H9 (cell line): ENCODE measurements around the gene GOLGA3. TPM values are rescaled to one million over a fixed set of nuclear protein-coding genes. Genes with fewer than 3 reads are reported as not detected.

Experiments
- DNase-seq: peaks from one replicate; pipeline ENCODE4 v3.0.0-alpha.2; 2017
- H2AFZ ChIP-seq: one replicate; pipeline ENCODE4 v1.6.1; 2013; ENCODE audit warnings: mild to moderate bottlenecking, low read length, control low read depth, moderate library complexity
- H2AK5ac ChIP-seq: 2 replicates; pipeline ENCODE4 v1.6.1; 2013; ENCODE audit warnings: low read length, control low read depth, mixed read lengths; ENCODE audit not compliant: insufficient read length
- H2BK120ac ChIP-seq: one replicate; pipeline ENCODE4 v1.6.1; 2013; ENCODE audit warnings: low read depth, mild to moderate bottlenecking, low read length, control low read depth, inconsistent platforms; ENCODE audit not compliant: poor library complexity, severe bottlenecking
- H2BK12ac ChIP-seq: 2 replicates; pipeline ENCODE4 v1.6.1; 2013; ENCODE audit warnings: low read length, control low read depth, mixed read lengths, low read depth; ENCODE audit not compliant: insufficient read length
- H2BK15ac ChIP-seq: 2 replicates; pipeline ENCODE4 v1.6.1; 2013; ENCODE audit warnings: low read depth, low read length, control low read depth
- H2BK20ac ChIP-seq: one replicate; pipeline ENCODE4 v1.6.1; 2013; ENCODE audit warnings: low read depth, mild to moderate bottlenecking, low read length, control low read depth, inconsistent platforms; ENCODE audit not compliant: poor library complexity, severe bottlenecking
- H2BK5ac ChIP-seq: 2 replicates; pipeline ENCODE4 v1.6.1; 2013; ENCODE audit warnings: low read length, control low read depth, mixed read lengths; ENCODE audit not compliant: insufficient read length
- H3K14ac ChIP-seq: 2 replicates; pipeline ENCODE4 v1.6.1; 2013; ENCODE audit warnings: low read length, control low read depth; ENCODE audit not compliant: insufficient read depth
- H3K18ac ChIP-seq: 2 replicates; pipeline ENCODE4 v1.6.1; 2013; ENCODE audit warnings: low read depth, mild to moderate bottlenecking, mixed read lengths, low read length, control low read depth; ENCODE audit not compliant: insufficient read length
- H3K23ac ChIP-seq: 2 replicates; pipeline ENCODE4 v1.6.1; 2013; ENCODE audit warnings: low read length, control low read depth, mixed read lengths, low read depth; ENCODE audit not compliant: insufficient read length
- H3K23me2 ChIP-seq: 2 replicates; pipeline ENCODE4 v1.6.1; 2013; ENCODE audit warnings: low read depth, mild to moderate bottlenecking, mixed read lengths, low read length, control low read depth; ENCODE audit not compliant: insufficient read length, poor library complexity, severe bottlenecking
- H3K27ac ChIP-seq: 2 replicates; pipeline ENCODE4 v1.5.1; 2013; ENCODE audit warnings: low read length, control low read depth, mixed read lengths, low read depth; ENCODE audit not compliant: insufficient read length
- H3K27me3 ChIP-seq: 2 replicates; pipeline ENCODE4 v1.6.1; 2013; ENCODE audit warnings: low read length, control low read depth, inconsistent platforms; ENCODE audit not compliant: insufficient read depth
- H3K4ac ChIP-seq: 2 replicates; pipeline ENCODE4 v1.6.1; 2013; ENCODE audit warnings: low read depth, mild to moderate bottlenecking, control low read depth, inconsistent platforms, low read length, moderate library complexity
- H3K4me1 ChIP-seq: 2 replicates; pipeline ENCODE4 v1.6.1; 2013; ENCODE audit warnings: low read length, control low read depth, inconsistent platforms; ENCODE audit not compliant: insufficient read depth
- H3K4me2 ChIP-seq: 2 replicates; pipeline ENCODE4 v1.6.1; 2013; ENCODE audit warnings: low read length, control low read depth, mixed read lengths; ENCODE audit not compliant: insufficient read length, insufficient read depth
- H3K56ac ChIP-seq: 2 replicates; pipeline ENCODE4 v1.6.1; 2013; ENCODE audit warnings: low read depth, mild to moderate bottlenecking, mixed read lengths, low read length, control low read depth; ENCODE audit not compliant: insufficient read length
- H3K79me1 ChIP-seq: 2 replicates; pipeline ENCODE4 v1.6.1; 2013; ENCODE audit warnings: low read depth, mild to moderate bottlenecking, moderate library complexity, low read length, control low read depth, inconsistent platforms; ENCODE audit not compliant: insufficient read depth, poor library complexity, severe bottlenecking
- H3K79me2 ChIP-seq: 2 replicates; pipeline ENCODE4 v1.6.1; 2013; ENCODE audit warnings: low read length, control low read depth, inconsistent platforms; ENCODE audit not compliant: insufficient read depth
- H3K9ac ChIP-seq: 2 replicates; pipeline ENCODE4 v1.6.1; 2013; ENCODE audit warnings: low read length, control low read depth, mixed read lengths; ENCODE audit not compliant: insufficient read length; ENCODE audit errors: extremely low read depth
- H3K9me3 ChIP-seq: one replicate; pipeline ENCODE4 v1.6.1; 2013; ENCODE audit warnings: low read depth, low read length, inconsistent platforms; ENCODE audit not compliant: control insufficient read depth
- H3T11ph ChIP-seq: one replicate; pipeline ENCODE4 v1.6.1; 2013; ENCODE audit warnings: mild to moderate bottlenecking, low read length, control low read depth, inconsistent platforms
- H4K20me1 ChIP-seq: one replicate; pipeline ENCODE4 v1.6.1; 2013; ENCODE audit not compliant: control insufficient read depth, insufficient read length, insufficient read depth
- H4K5ac ChIP-seq: 2 replicates; pipeline ENCODE4 v1.6.1; 2013; ENCODE audit warnings: low read depth, mild to moderate bottlenecking, mixed read lengths, low read length, control low read depth; ENCODE audit not compliant: insufficient read length
- H4K8ac ChIP-seq: replicated peaks from 2 replicates; pipeline ENCODE4 v1.6.1; 2013; ENCODE audit warnings: low read length, control low read depth, mixed read lengths, low read depth; ENCODE audit not compliant: insufficient read length
- H4K91ac ChIP-seq: 2 replicates; pipeline ENCODE4 v1.6.1; 2013; ENCODE audit warnings: low read depth, mild to moderate bottlenecking, moderate library complexity, mixed read lengths, low read length, control low read depth; ENCODE audit not compliant: insufficient read length
- H3K27ac Mint-ChIP-seq, 3 experiments: 2 replicates in 2 of 3; 3 replicates in 1 of 3; pipeline ENCODE4 v1.8.0; 2020 to 2021; ENCODE audit warnings: mixed read lengths in 3 of 3, mild to moderate bottlenecking in 1 of 3, moderate library complexity in 1 of 3
- H3K27me3 Mint-ChIP-seq: 2 replicates; pipeline ENCODE4 v1.8.0; 2021; ENCODE audit warnings: low read depth, mild to moderate bottlenecking, moderate library complexity, mixed read lengths
- H3K36me3 Mint-ChIP-seq, 3 experiments: 2 replicates in 2 of 3; 3 replicates in 1 of 3; pipeline ENCODE4 v1.8.0; 2020 to 2021; ENCODE audit warnings: low read depth in 3 of 3, mixed read lengths in 3 of 3; ENCODE audit not compliant: insufficient read depth in 1 of 3
- H3K4me1 Mint-ChIP-seq, 2 experiments: 2 replicates each; pipeline ENCODE4 v1.8.0; 2020; ENCODE audit warnings: mixed read lengths in 2 of 2
- H3K4me3 Mint-ChIP-seq, 2 experiments: 2 replicates in 1 of 2; 3 replicates in 1 of 2; pipeline ENCODE4 v1.8.0; 2020 to 2021; ENCODE audit warnings: mild to moderate bottlenecking in 2 of 2, mixed read lengths in 2 of 2, moderate library complexity in 1 of 2
- H3K9me3 Mint-ChIP-seq, 2 experiments: 2 replicates in 1 of 2; 3 replicates in 1 of 2; pipeline ENCODE4 v1.8.0; 2020; ENCODE audit warnings: mild to moderate bottlenecking in 2 of 2, mixed read lengths in 2 of 2, moderate library complexity in 1 of 2
- WGBS: extraction: QIAGEN DNeasy Blood & Tissue Kit; methylation state at CpG from one replicate; pipeline ENCODE4 v1.1.7; 2013; ENCODE audit warnings: missing lambda C conversion rate, low lambda C conversion rate, mixed read lengths; ENCODE audit not compliant: insufficient read length; ENCODE audit errors: extremely low coverage; 5-methylcytosine and 5-hydroxymethylcytosine counted together
- total RNA-seq: library from RNA; stranded (reverse); gene quantifications from 2 replicates; pipeline ENCODE4 v1.2.1, GENCODE V29; 2021
- TF ChIP-seq, protein P1 (sequence below): fragments of 200-600 bp; sonication (generic); conservative IDR thresholded peaks from 3 replicates; pipeline ENCODE4 v1.8.0; 2021; ENCODE audit warnings: antibody characterized with exemption, mild to moderate bottlenecking

Gene GOLGA3
- total RNA-seq, 1 experiment from 2014 or later, result 40.1 TPM

GRCh38 chr12:132848521-132848920 lies 19.9 kb upstream of the GOLGA3 start:
- Histone ChIP-seq H3K27me3 (no peaks in the 10 kb centered on the region), H3K14ac (no peak overlapping the region; the same call in 1 of the 2 replicates), H3K27ac (no peak overlapping the region), H2AFZ (no peak overlapping the region), H2BK15ac (no peak overlapping the region), H3K9me3 (no peaks in the 10 kb centered on the region), H4K8ac (no peak overlapping the region), H2BK12ac (no peak overlapping the region), H3K23me2 (no peaks in the 10 kb centered on the region), H2BK5ac (no peak overlapping the region), H3K4me1 (peaks cover 2% of the 10 kb centered on the region; the same call in 1 of the 2 replicates), H3K9ac (no peak overlapping the region), H3K56ac (no peak overlapping the region), H3K23ac (no peak overlapping the region), H3K79me1 (no peaks in the 10 kb centered on the region), H3K18ac (no peak overlapping the region), H2BK120ac (no peak overlapping the region), H4K5ac (no peak overlapping the region), H3K79me2 (no peaks in the 10 kb centered on the region), H4K91ac (no peak overlapping the region), H2AK5ac (no peak overlapping the region), H4K20me1 (no peaks in the 10 kb centered on the region), H3K4ac (no peak overlapping the region), H2BK20ac (no peak overlapping the region), H3K4me2 (no peak overlapping the region), H3T11ph (no peak overlapping the region)
- WGBS, result no CpG with 5 or more reads among the region's 13 CpGs
- peak overlapping the region; percentile 21 to 57; a peak in 3 of 5 replicates for H3K4me3 Mint-ChIP-seq
- H3K27me3 Mint-ChIP-seq, result no peaks in the 10 kb centered on the region
- no peaks in the 10 kb centered on the region for H3K9me3 Mint-ChIP-seq
- H3K27ac Mint-ChIP-seq, result peak overlapping the region; percentile 16 to 98 (median 92); a peak in 5 of 7 replicates
- H3K36me3 Mint-ChIP-seq, result peaks cover 21 to 73% (median 46%) of the 10 kb centered on the region in 3 experiments; a peak in 6 of 7 replicates
- TF ChIP-seq, protein P1, sequence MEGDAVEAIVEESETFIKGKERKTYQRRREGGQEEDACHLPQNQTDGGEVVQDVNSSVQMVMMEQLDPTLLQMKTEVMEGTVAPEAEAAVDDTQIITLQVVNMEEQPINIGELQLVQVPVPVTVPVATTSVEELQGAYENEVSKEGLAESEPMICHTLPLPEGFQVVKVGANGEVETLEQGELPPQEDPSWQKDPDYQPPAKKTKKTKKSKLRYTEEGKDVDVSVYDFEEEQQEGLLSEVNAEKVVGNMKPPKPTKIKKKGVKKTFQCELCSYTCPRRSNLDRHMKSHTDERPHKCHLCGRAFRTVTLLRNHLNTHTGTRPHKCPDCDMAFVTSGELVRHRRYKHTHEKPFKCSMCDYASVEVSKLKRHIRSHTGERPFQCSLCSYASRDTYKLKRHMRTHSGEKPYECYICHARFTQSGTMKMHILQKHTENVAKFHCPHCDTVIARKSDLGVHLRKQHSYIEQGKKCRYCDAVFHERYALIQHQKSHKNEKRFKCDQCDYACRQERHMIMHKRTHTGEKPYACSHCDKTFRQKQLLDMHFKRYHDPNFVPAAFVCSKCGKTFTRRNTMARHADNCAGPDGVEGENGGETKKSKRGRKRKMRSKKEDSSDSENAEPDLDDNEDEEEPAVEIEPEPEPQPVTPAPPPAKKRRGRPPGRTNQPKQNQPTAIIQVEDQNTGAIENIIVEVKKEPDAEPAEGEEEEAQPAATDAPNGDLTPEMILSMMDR, result no peak
- peaks cover 21 to 22% of the 10 kb centered on the region in 2 experiments for H3K4me1 Mint-ChIP-seq
- DNase-seq, result no peak
